Measurements from ENCODE around the gene TMTC1. TPM values are rescaled to one million over a fixed set of nuclear protein-coding genes. Genes with fewer than 3 reads are reported as not detected.

TMTC1 gene
- total RNA-seq, 1 experiment from 2014 or later = 109 TPM

DNA sequence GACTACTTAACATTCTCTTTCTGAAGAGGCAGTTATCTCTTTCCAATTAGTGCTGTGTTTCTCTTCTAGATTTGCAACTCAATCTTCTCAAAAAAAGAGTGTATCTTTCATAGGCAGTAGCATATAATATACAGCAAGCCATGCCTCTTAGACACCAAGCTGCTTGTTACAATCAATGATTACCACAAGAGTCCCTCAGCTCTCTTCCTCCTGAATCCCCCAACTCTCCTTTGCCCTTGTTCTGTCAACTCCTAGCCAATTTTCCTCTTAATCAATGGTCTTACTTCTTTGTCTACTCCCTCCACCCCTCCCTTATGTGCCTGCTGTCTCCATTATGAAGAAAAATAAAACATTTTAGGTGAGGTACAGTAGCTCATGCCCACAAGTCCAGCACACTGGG lies 2.6 kb downstream of the TMTC1 start:
- ChIA-PET POLR2A (interaction anchor here (0.7 to 5.6 kb wide), 5 partner anchors 10 to 63 kb away, joined by 3 to 64 read pairs (median 4); no protein-coding TSS in a partner anchor), CTCF (interaction anchor here (0.6 to 2.1 kb wide), 6 partner anchors 10 to 228 kb away, joined by 3 to 10 read pairs (median 3); no protein-coding TSS in a partner anchor)
- intact Hi-C loops (cut with micrococcal nuclease) = loop anchor here (5.0 to 10.0 kb wide), 3 partner anchors 64 to 1026 kb away; no protein-coding TSS in a partner anchor
- peaks cover 14% of the 10 kb centered on the region for H3K36me3 Mint-ChIP-seq (ENCODE audit: insufficient read depth, unreplicated experiment)
- no TSS peak for BruUV-seq (replicated peaks)
- no peaks in the 10 kb centered on the region for H3K27me3 Mint-ChIP-seq (ENCODE audit: insufficient read depth, unreplicated experiment)
- no peak for DNase-seq (ENCODE audit: unreplicated experiment)
- peak overlapping the region; percentile 91 for H3K4me3 Mint-ChIP-seq (ENCODE audit: unreplicated experiment)
- no peaks in the 10 kb centered on the region for H3K9me3 Mint-ChIP-seq (ENCODE audit: unreplicated experiment)
- TF ChIP-seq, protein P1, sequence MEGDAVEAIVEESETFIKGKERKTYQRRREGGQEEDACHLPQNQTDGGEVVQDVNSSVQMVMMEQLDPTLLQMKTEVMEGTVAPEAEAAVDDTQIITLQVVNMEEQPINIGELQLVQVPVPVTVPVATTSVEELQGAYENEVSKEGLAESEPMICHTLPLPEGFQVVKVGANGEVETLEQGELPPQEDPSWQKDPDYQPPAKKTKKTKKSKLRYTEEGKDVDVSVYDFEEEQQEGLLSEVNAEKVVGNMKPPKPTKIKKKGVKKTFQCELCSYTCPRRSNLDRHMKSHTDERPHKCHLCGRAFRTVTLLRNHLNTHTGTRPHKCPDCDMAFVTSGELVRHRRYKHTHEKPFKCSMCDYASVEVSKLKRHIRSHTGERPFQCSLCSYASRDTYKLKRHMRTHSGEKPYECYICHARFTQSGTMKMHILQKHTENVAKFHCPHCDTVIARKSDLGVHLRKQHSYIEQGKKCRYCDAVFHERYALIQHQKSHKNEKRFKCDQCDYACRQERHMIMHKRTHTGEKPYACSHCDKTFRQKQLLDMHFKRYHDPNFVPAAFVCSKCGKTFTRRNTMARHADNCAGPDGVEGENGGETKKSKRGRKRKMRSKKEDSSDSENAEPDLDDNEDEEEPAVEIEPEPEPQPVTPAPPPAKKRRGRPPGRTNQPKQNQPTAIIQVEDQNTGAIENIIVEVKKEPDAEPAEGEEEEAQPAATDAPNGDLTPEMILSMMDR (IDR thresholded peaks at IDR 0.05; ENCODE audit: unreplicated experiment) = no peak
- peak overlapping the region; percentile 88 for H3K27ac Mint-ChIP-seq (ENCODE audit: low read depth, unreplicated experiment)
- H3K4me1 Mint-ChIP-seq (ENCODE audit: insufficient read depth, unreplicated experiment) = peaks cover 29% of the 10 kb centered on the region

GRCh38 chr12:29780084-29780483 lies 3.7 kb downstream of the TMTC1 start:
- TF ChIP-seq, protein P1 (IDR thresholded peaks at IDR 0.05; ENCODE audit: unreplicated experiment) = no peak
- no TSS peak for BruUV-seq (replicated peaks)
- H3K27ac Mint-ChIP-seq (ENCODE audit: low read depth, unreplicated experiment) = no peak overlapping the region
- DNase-seq (ENCODE audit: unreplicated experiment) = no peak
- POLR2A ChIA-PET = interaction anchor here (0.7 to 5.6 kb wide), 7 partner anchors 15 to 96 kb away, joined by 3 to 36 read pairs (median 6); no protein-coding TSS in a partner anchor
- no peaks in the 10 kb centered on the region for H3K27me3 Mint-ChIP-seq (ENCODE audit: insufficient read depth, unreplicated experiment)
- CTCF ChIA-PET = no interaction called here
- H3K9me3 Mint-ChIP-seq (ENCODE audit: unreplicated experiment) = no peaks in the 10 kb centered on the region
- peak overlapping the region; percentile 91 for H3K4me3 Mint-ChIP-seq (ENCODE audit: unreplicated experiment)
- peaks cover 29% of the 10 kb centered on the region for H3K4me1 Mint-ChIP-seq (ENCODE audit: insufficient read depth, unreplicated experiment)
- H3K36me3 Mint-ChIP-seq (ENCODE audit: insufficient read depth, unreplicated experiment) = peaks cover 25% of the 10 kb centered on the region
- intact Hi-C loops (cut with micrococcal nuclease) = loop anchor here (5.0 to 10.0 kb wide), 3 partner anchors 65 to 1027 kb away; no protein-coding TSS in a partner anchor

GRCh38 chr12:29778531-29778930 lies 5.2 kb downstream of the TMTC1 start:
- Mint-ChIP-seq H3K4me1 (ENCODE audit: insufficient read depth, unreplicated experiment) (peaks cover 42% of the 10 kb centered on the region), H3K27me3 (ENCODE audit: insufficient read depth, unreplicated experiment) (no peaks in the 10 kb centered on the region), H3K27ac (ENCODE audit: low read depth, unreplicated experiment) (no peak overlapping the region), H3K4me3 (ENCODE audit: unreplicated experiment) (peak overlapping the region; percentile 19), H3K9me3 (ENCODE audit: unreplicated experiment) (no peaks in the 10 kb centered on the region), H3K36me3 (ENCODE audit: insufficient read depth, unreplicated experiment) (peaks cover 37% of the 10 kb centered on the region)
- intact Hi-C loops (cut with micrococcal nuclease) = no loop called here
- no TSS peak for BruUV-seq (replicated peaks)
- TF ChIP-seq, protein P1 (IDR thresholded peaks at IDR 0.05; ENCODE audit: unreplicated experiment) = no peak
- no peak for DNase-seq (ENCODE audit: unreplicated experiment)
- ChIA-PET POLR2A (interaction anchor here (1.3 to 2.9 kb wide), 5 partner anchors 10 to 94 kb away, joined by 5 to 15 read pairs (median 6); no protein-coding TSS in a partner anchor), CTCF (no interaction called here)

DNA sequence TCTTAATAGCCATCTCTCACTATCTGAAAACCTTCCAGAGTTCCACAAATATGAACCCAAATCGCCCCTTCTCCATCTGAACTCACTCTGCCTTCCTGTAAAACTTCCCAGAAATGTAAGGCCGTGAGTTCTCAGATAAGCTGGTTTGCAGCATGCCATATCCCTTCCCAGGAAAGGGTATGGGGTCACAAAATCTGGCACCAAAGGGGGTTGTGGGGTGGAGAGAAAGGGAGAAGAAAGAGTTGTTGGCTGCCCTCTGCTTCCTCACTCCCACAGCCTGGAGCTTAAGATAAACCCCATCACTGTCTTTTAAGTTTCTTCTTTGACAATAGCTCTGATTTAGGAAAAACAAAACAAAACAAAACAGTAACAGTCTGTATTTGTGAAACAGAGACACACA lies 10.7 kb downstream of the TMTC1 start:
- H3K27ac Mint-ChIP-seq (ENCODE audit: low read depth, unreplicated experiment) = no peak overlapping the region
- CTCF ChIA-PET = interaction anchor here (0.7 to 1.0 kb wide), 2 partner anchors 10 to 244 kb away, joined by 3 to 4 read pairs; no protein-coding TSS in a partner anchor
- TF ChIP-seq, protein P1 (IDR thresholded peaks at IDR 0.05; ENCODE audit: unreplicated experiment) = no peak
- H3K27me3 Mint-ChIP-seq (ENCODE audit: insufficient read depth, unreplicated experiment) = no peaks in the 10 kb centered on the region
- H3K36me3 Mint-ChIP-seq (ENCODE audit: insufficient read depth, unreplicated experiment) = peaks cover 43% of the 10 kb centered on the region
- H3K9me3 Mint-ChIP-seq (ENCODE audit: unreplicated experiment) = no peaks in the 10 kb centered on the region
- no peak overlapping the region for H3K4me3 Mint-ChIP-seq (ENCODE audit: unreplicated experiment)
- BruUV-seq (replicated peaks) = no TSS peak
- no peak for DNase-seq (ENCODE audit: unreplicated experiment)
- POLR2A ChIA-PET = interaction anchor here (0.5 to 2.4 kb wide), 4 partner anchors 9 to 29 kb away, joined by 3 to 7 read pairs (median 4); no protein-coding TSS in a partner anchor
- H3K4me1 Mint-ChIP-seq (ENCODE audit: insufficient read depth, unreplicated experiment) = peaks cover 64% of the 10 kb centered on the region
- intact Hi-C loops (cut with micrococcal nuclease) = no loop called here

Data from MCF 10A (cell line).